Bone marrow (tissue), 2 donors: Measurements from ENCODE around the gene CDH13.

Experiments
- DNase-seq, 2 donors: peaks; one replicate each; lab custom pipeline; 2025; lab: John Stamatoyannopoulos, UW

The CDH13 gene

GRCh38 chr16:83623091-83623730 lies 996.4 kb downstream of the CDH13 start:
- no peak for DNase-seq

- DNase-seq: no peak
Observed at GRCh38 chr16:83623892-83624291, 997.1 kb downstream of the CDH13 start.

- no peak for DNase-seq
Observed at GRCh38 chr16:83624429-83625120, 997.8 kb downstream of the CDH13 start.

GRCh38 chr16:83626204-83626603 lies 999.4 kb downstream of the CDH13 start:
- no peak for DNase-seq

- no peak for DNase-seq
Observed at GRCh38 chr16:83626676-83627075, 999.9 kb downstream of the CDH13 start.

GRCh38 chr16:83627996-83628395 lies 1001.2 kb downstream of the CDH13 start:
- no peak for DNase-seq

GRCh38 chr16:83629426-83629825 lies 1002.7 kb downstream of the CDH13 start:
- no peak for DNase-seq

- DNase-seq: no peak
Observed at GRCh38 chr16:83629836-83630235, 1003.1 kb downstream of the CDH13 start.

- no peak for DNase-seq
Observed at GRCh38 chr16:83630979-83631378, 1004.2 kb downstream of the CDH13 start.

GRCh38 chr16:83633286-83633685 lies 1006.5 kb downstream of the CDH13 start:
- DNase-seq: no peak

- no peak for DNase-seq
Observed at GRCh38 chr16:83648347-83648746, 1021.6 kb downstream of the CDH13 start.

GRCh38 chr16:83651871-83652270 lies 1025.1 kb downstream of the CDH13 start:
- DNase-seq: no peak

- DNase-seq: no peak
Observed at GRCh38 chr16:83652943-83653342, 1026.2 kb downstream of the CDH13 start.

GRCh38 chr16:83653785-83654184 lies 1027.0 kb downstream of the CDH13 start:
- no peak for DNase-seq

- DNase-seq: no peak
Observed at GRCh38 chr16:83660282-83660681, 1033.5 kb downstream of the CDH13 start.

- no peak for DNase-seq
Observed at GRCh38 chr16:83661656-83662055, 1034.9 kb downstream of the CDH13 start.

GRCh38 chr16:83666449-83666848 lies 1039.7 kb downstream of the CDH13 start:
- DNase-seq: no peak

- DNase-seq: no peak
Observed at GRCh38 chr16:83669456-83669855, 1042.7 kb downstream of the CDH13 start.

GRCh38 chr16:83674931-83675535 lies 1048.3 kb downstream of the CDH13 start:
- no peak for DNase-seq

GRCh38 chr16:83676086-83676485 lies 1049.3 kb downstream of the CDH13 start:
- DNase-seq: no peak

GRCh38 chr16:83680980-83681379 lies 1054.2 kb downstream of the CDH13 start:
- DNase-seq: no peak

- no peak for DNase-seq
Observed at GRCh38 chr16:83681381-83681956, 1054.7 kb downstream of the CDH13 start.
